ENCODE measurements around the gene CFAP299.

Gene CFAP299

DNA sequence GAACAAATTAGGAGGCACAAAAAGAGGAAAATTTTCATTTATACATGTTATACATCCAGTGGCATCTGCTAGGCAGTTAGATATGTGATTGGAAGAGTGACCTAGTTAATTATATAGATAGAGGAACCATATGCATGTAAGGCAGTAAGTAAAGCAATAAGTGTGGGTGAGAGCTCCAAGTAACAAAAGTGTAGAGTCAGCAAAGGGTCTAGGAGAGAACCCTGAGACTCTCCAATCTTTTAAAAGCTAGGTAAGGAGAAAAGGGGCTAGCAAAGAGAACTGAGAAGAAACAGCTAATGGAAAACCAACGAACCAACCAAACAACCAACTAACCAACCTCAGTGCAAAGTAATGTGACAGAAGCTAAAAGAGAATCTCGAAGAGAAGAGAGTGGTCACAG is 3.8 kb upstream of the CFAP299 start:
- no peak overlapping the region for H2BK120ac ChIP-seq (ENCODE audit: low read depth, low read length)
- no peak overlapping the region for H3K9ac ChIP-seq (ENCODE audit: low read length)
- no CpG with 5 or more reads among the region's 2 CpGs for WGBS (ENCODE audit: extremely low coverage, insufficient coverage, low lambda C conversion rate)
- no peak overlapping the region for H3K18ac ChIP-seq (ENCODE audit: low read length)
- no peak overlapping the region for H3K4me2 ChIP-seq (ENCODE audit: low read length)
- H3K36me3 ChIP-seq (ENCODE audit: control insufficient read depth, insufficient read depth, low read length) = no peaks in the 10 kb centered on the region
- H3K56ac ChIP-seq (ENCODE audit: low read length) = no peak overlapping the region
- H3K27me3 ChIP-seq (ENCODE audit: insufficient read depth, low read length, poor library complexity) = no peaks in the 10 kb centered on the region
- H3K4me1 ChIP-seq (ENCODE audit: control insufficient read depth, low read depth, low read length) = no peaks in the 10 kb centered on the region
- no peak overlapping the region for H4K8ac ChIP-seq (ENCODE audit: low read depth, low read length)
- H2BK5ac ChIP-seq (ENCODE audit: low read length) = no peak overlapping the region
- no peak overlapping the region for H2AK5ac ChIP-seq (ENCODE audit: low read length)
- no peak for DNase-seq
- H3K4ac ChIP-seq (ENCODE audit: low read depth, low read length) = no peak overlapping the region
- H2BK15ac ChIP-seq (replicated peaks; ENCODE audit: low read depth) = no peak overlapping the region
- H3K23ac ChIP-seq (ENCODE audit: low read length) = no peak overlapping the region
- no peak overlapping the region for H4K5ac ChIP-seq (ENCODE audit: low read length)
- H3K27ac ChIP-seq (ENCODE audit: low read depth, low read length) = no peak overlapping the region
- no peaks in the 10 kb centered on the region for H3K79me2 ChIP-seq (ENCODE audit: control insufficient read depth, insufficient read depth, low read length)
- no peak overlapping the region for H3K4me3 ChIP-seq (ENCODE audit: low read length)
- H3K79me1 ChIP-seq (ENCODE audit: low read length) = no peaks in the 10 kb centered on the region

DNA sequence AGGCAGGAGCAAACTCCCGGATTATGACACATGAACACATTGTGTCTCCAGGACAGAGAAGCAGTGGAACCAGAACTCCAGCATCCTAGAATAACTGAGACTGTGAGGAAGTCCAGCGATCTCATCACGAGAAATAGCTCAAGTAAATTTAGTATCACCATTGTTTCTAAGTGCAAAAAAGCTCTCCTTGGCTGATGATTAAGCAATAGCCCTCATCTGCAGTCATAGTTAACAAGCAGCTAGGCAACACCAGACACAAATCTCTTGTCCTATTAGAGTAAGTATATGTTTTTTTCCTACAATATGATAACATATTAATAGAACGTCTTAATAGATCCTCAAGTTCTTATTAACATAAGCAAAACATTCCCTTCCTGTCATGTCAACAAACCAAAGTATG is 2.4 kb upstream of the CFAP299 start:
- no peak overlapping the region for H2AK5ac ChIP-seq (ENCODE audit: low read length)

DNA sequence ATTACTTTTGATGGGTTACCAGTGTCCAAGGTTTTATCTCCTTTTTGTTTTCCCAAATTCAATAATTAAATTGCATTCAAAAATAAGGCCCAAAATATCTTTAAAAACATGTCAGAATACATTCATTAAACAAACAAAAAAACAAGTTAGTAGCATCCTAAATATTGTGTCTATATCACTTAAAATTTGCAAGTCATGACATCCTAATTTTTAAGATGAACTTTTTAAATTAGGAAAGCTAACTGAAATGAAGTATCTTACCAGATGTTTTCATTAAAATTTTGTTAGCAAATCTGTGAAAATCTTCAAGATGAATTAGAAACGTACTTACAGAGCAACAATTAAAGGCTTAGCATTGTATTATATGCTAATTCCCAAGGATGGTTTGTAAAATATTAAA is 962 bp upstream of the CFAP299 start:
- no peak overlapping the region for H3K18ac ChIP-seq (ENCODE audit: low read length)

More for the DNA sequence above, 2.4 kb upstream of the CFAP299 start:
- Histone ChIP-seq H3K27ac (ENCODE audit: low read depth, low read length) (no peak overlapping the region), H3K4me2 (ENCODE audit: low read length) (no peak overlapping the region), H3K27me3 (ENCODE audit: insufficient read depth, low read length, poor library complexity) (no peaks in the 10 kb centered on the region), H4K5ac (ENCODE audit: low read length) (no peak overlapping the region), H2BK120ac (ENCODE audit: low read depth, low read length) (no peak overlapping the region), H3K4me3 (ENCODE audit: low read length) (no peak overlapping the region), H3K56ac (ENCODE audit: low read length) (no peak overlapping the region), H3K9ac (ENCODE audit: low read length) (no peak overlapping the region), H3K23ac (ENCODE audit: low read length) (no peak overlapping the region), H3K4ac (ENCODE audit: low read depth, low read length) (no peak overlapping the region), H3K36me3 (ENCODE audit: control insufficient read depth, insufficient read depth, low read length) (no peaks in the 10 kb centered on the region), H4K8ac (ENCODE audit: low read depth, low read length) (no peak overlapping the region), H3K18ac (ENCODE audit: low read length) (no peak overlapping the region), H3K79me2 (ENCODE audit: control insufficient read depth, insufficient read depth, low read length) (no peaks in the 10 kb centered on the region), H2BK5ac (ENCODE audit: low read length) (no peak overlapping the region), H2BK15ac (replicated peaks; ENCODE audit: low read depth) (no peak overlapping the region), H3K79me1 (ENCODE audit: low read length) (no peaks in the 10 kb centered on the region), H3K4me1 (ENCODE audit: control insufficient read depth, low read depth, low read length) (no peaks in the 10 kb centered on the region)
- no CpG with 5 or more reads among the region's 4 CpGs for WGBS (ENCODE audit: extremely low coverage, insufficient coverage, low lambda C conversion rate)
- DNase-seq = no peak

DNA sequence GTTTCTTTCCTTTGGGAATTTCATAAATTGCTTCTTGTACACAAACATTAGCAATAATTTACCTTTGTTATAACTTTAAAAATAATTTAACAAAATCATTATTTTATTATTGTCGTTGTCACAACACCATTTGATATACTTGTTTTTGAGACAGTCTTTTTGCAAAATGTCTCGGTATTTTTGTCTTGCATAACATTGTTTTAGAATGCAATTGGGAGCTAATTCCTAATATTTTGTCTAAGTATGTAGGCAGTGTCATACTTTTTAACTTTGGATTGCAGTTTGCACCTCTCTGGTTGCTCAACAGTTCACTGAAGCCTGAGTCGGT is 340 bp upstream of the CFAP299 start:
- WGBS (ENCODE audit: extremely low coverage, insufficient coverage, low lambda C conversion rate) = no CpG with 5 or more reads among the region's 3 CpGs
- Histone ChIP-seq H3K9ac (ENCODE audit: low read length) (no peak overlapping the region), H3K18ac (ENCODE audit: low read length) (no peak overlapping the region), H3K4ac (ENCODE audit: low read depth, low read length) (no peak overlapping the region), H2BK120ac (ENCODE audit: low read depth, low read length) (no peak overlapping the region), H3K36me3 (ENCODE audit: control insufficient read depth, insufficient read depth, low read length) (no peaks in the 10 kb centered on the region), H3K4me3 (ENCODE audit: low read length) (no peak overlapping the region), H3K56ac (ENCODE audit: low read length) (no peak overlapping the region), H3K23ac (ENCODE audit: low read length) (no peak overlapping the region), H2BK5ac (ENCODE audit: low read length) (no peak overlapping the region), H3K27ac (ENCODE audit: low read depth, low read length) (no peak overlapping the region), H3K79me1 (ENCODE audit: low read length) (no peaks in the 10 kb centered on the region), H2AK5ac (ENCODE audit: low read length) (no peak overlapping the region), H3K4me1 (ENCODE audit: control insufficient read depth, low read depth, low read length) (no peaks in the 10 kb centered on the region), H4K5ac (ENCODE audit: low read length) (no peak overlapping the region), H4K8ac (ENCODE audit: low read depth, low read length) (no peak overlapping the region), H3K27me3 (ENCODE audit: insufficient read depth, low read length, poor library complexity) (no peaks in the 10 kb centered on the region), H3K79me2 (ENCODE audit: control insufficient read depth, insufficient read depth, low read length) (no peaks in the 10 kb centered on the region), H2BK15ac (replicated peaks; ENCODE audit: low read depth) (no peak overlapping the region), H3K4me2 (ENCODE audit: low read length) (no peak overlapping the region)
- no peak for DNase-seq

More for the DNA sequence above, 962 bp upstream of the CFAP299 start:
- WGBS (ENCODE audit: extremely low coverage, insufficient coverage, low lambda C conversion rate) = no CpG with 5 or more reads among the region's 1 CpG
- H2BK5ac ChIP-seq (ENCODE audit: low read length) = no peak overlapping the region
- H2BK15ac ChIP-seq (replicated peaks; ENCODE audit: low read depth) = no peak overlapping the region
- no peak for DNase-seq
- no peak overlapping the region for H3K4ac ChIP-seq (ENCODE audit: low read depth, low read length)
- H4K8ac ChIP-seq (ENCODE audit: low read depth, low read length) = no peak overlapping the region
- H3K4me3 ChIP-seq (ENCODE audit: low read length) = no peak overlapping the region
- no peaks in the 10 kb centered on the region for H3K79me2 ChIP-seq (ENCODE audit: control insufficient read depth, insufficient read depth, low read length)
- no peak overlapping the region for H3K23ac ChIP-seq (ENCODE audit: low read length)
- H2AK5ac ChIP-seq (ENCODE audit: low read length) = no peak overlapping the region
- no peak overlapping the region for H3K9ac ChIP-seq (ENCODE audit: low read length)
- H3K79me1 ChIP-seq (ENCODE audit: low read length) = no peaks in the 10 kb centered on the region
- no peak overlapping the region for H4K5ac ChIP-seq (ENCODE audit: low read length)
- no peaks in the 10 kb centered on the region for H3K4me1 ChIP-seq (ENCODE audit: control insufficient read depth, low read depth, low read length)
- no peaks in the 10 kb centered on the region for H3K36me3 ChIP-seq (ENCODE audit: control insufficient read depth, insufficient read depth, low read length)
- no peak overlapping the region for H2BK120ac ChIP-seq (ENCODE audit: low read depth, low read length)
- H3K56ac ChIP-seq (ENCODE audit: low read length) = no peak overlapping the region
- H3K27me3 ChIP-seq (ENCODE audit: insufficient read depth, low read length, poor library complexity) = no peaks in the 10 kb centered on the region
- H3K27ac ChIP-seq (ENCODE audit: low read depth, low read length) = no peak overlapping the region
- H3K4me2 ChIP-seq (ENCODE audit: low read length) = no peak overlapping the region

DNA sequence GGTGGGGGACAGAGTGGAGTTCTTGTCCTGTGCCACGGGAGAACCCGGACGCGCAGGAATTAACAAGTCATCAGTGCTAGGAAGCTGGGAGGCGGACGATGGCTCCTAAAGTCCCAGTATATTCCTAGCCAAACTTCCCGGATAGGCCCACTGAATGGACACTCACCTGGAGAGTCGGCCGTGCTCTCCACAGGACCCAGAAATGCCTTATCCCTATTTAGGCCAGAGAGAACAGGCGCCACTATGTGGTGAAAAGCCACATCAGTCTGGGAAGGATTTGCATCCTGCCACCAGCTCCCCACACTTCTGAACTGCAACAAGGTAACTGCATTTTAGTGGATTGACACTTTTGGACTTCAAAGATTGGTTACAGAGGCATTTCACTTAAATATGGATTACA is 1.1 kb downstream of the CFAP299 start:
- H3K56ac ChIP-seq (ENCODE audit: low read length) = no peak overlapping the region
- no peak overlapping the region for H3K4me2 ChIP-seq (ENCODE audit: low read length)
- H3K27ac ChIP-seq (ENCODE audit: low read depth, low read length) = no peak overlapping the region
- H3K23ac ChIP-seq (ENCODE audit: low read length) = no peak overlapping the region
- no peak overlapping the region for H2AK5ac ChIP-seq (ENCODE audit: low read length)
- H3K4me1 ChIP-seq (ENCODE audit: control insufficient read depth, low read depth, low read length) = no peaks in the 10 kb centered on the region
- DNase-seq = peak; percentile 72
- H2BK15ac ChIP-seq (replicated peaks; ENCODE audit: low read depth) = no peak overlapping the region
- no CpG with 5 or more reads among the region's 10 CpGs for WGBS (ENCODE audit: extremely low coverage, insufficient coverage, low lambda C conversion rate)
- H3K9ac ChIP-seq (ENCODE audit: low read length) = no peak overlapping the region
- no peak overlapping the region for H4K8ac ChIP-seq (ENCODE audit: low read depth, low read length)
- no peaks in the 10 kb centered on the region for H3K27me3 ChIP-seq (ENCODE audit: insufficient read depth, low read length, poor library complexity)
- no peak overlapping the region for H3K4me3 ChIP-seq (ENCODE audit: low read length)
- H3K79me2 ChIP-seq (ENCODE audit: control insufficient read depth, insufficient read depth, low read length) = no peaks in the 10 kb centered on the region
- H3K36me3 ChIP-seq (ENCODE audit: control insufficient read depth, insufficient read depth, low read length) = no peaks in the 10 kb centered on the region
- H2BK5ac ChIP-seq (ENCODE audit: low read length) = no peak overlapping the region
- H2BK120ac ChIP-seq (ENCODE audit: low read depth, low read length) = no peak overlapping the region
- no peak overlapping the region for H3K4ac ChIP-seq (ENCODE audit: low read depth, low read length)
- H4K5ac ChIP-seq (ENCODE audit: low read length) = no peak overlapping the region
- no peaks in the 10 kb centered on the region for H3K79me1 ChIP-seq (ENCODE audit: low read length)
- H3K18ac ChIP-seq (ENCODE audit: low read length) = no peak overlapping the region

DNA sequence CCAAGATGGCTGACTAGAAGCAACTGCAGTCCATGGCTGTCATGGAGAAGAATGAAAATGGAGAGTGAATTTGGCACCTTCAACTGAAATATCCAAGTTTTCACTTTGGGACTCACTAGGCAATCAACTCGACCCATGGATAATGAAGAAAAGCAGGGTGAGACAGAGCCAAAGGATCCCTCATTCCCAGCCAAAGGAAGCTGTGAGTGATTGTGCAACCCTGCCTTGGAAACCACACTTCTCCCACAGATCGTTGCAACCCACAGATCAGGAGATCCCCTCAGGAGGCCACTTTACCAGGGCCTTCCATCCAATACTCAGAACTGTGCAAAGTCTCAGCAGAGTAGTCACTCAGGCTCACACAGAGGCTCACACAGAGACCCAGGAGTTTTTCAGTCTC is 4.5 kb downstream of the CFAP299 start:
- Histone ChIP-seq H3K79me1 (ENCODE audit: low read length) (no peaks in the 10 kb centered on the region), H3K4me2 (ENCODE audit: low read length) (no peak overlapping the region), H4K5ac (ENCODE audit: low read length) (no peak overlapping the region), H3K36me3 (ENCODE audit: control insufficient read depth, insufficient read depth, low read length) (no peaks in the 10 kb centered on the region), H3K23ac (ENCODE audit: low read length) (no peak overlapping the region), H2BK15ac (replicated peaks; ENCODE audit: low read depth) (no peak overlapping the region), H3K18ac (ENCODE audit: low read length) (no peak overlapping the region), H2BK5ac (ENCODE audit: low read length) (no peak overlapping the region), H3K27ac (ENCODE audit: low read depth, low read length) (no peak overlapping the region), H3K56ac (ENCODE audit: low read length) (no peak overlapping the region), H3K27me3 (ENCODE audit: insufficient read depth, low read length, poor library complexity) (no peaks in the 10 kb centered on the region), H3K9ac (ENCODE audit: low read length) (no peak overlapping the region), H2BK120ac (ENCODE audit: low read depth, low read length) (no peak overlapping the region), H3K79me2 (ENCODE audit: control insufficient read depth, insufficient read depth, low read length) (no peaks in the 10 kb centered on the region), H3K4ac (ENCODE audit: low read depth, low read length) (no peak overlapping the region), H3K4me1 (ENCODE audit: control insufficient read depth, low read depth, low read length) (no peaks in the 10 kb centered on the region), H3K4me3 (ENCODE audit: low read length) (no peak overlapping the region), H4K8ac (ENCODE audit: low read depth, low read length) (no peak overlapping the region), H2AK5ac (ENCODE audit: low read length) (no peak overlapping the region)
- no CpG with 5 or more reads among the region's 2 CpGs for WGBS (ENCODE audit: extremely low coverage, insufficient coverage, low lambda C conversion rate)
- DNase-seq = no peak

All from mesendoderm (in vitro differentiated cells).